Islet of Langerhans (tissue), 1 donor: ENCODE data around the gene RAD51C.
"Not testable (repeated sequence)": the region's sequence is repeated elsewhere in the genome, so short reads cannot be mapped to it uniquely, and the experiment has no call there.

Experiments
- FAIRE-seq: peaks from one replicate; lab custom pipeline; 2011; peaks lifted over from hg19 to GRCh38; lab: Jason Lieb, UNC

RAD51C gene

DNA sequence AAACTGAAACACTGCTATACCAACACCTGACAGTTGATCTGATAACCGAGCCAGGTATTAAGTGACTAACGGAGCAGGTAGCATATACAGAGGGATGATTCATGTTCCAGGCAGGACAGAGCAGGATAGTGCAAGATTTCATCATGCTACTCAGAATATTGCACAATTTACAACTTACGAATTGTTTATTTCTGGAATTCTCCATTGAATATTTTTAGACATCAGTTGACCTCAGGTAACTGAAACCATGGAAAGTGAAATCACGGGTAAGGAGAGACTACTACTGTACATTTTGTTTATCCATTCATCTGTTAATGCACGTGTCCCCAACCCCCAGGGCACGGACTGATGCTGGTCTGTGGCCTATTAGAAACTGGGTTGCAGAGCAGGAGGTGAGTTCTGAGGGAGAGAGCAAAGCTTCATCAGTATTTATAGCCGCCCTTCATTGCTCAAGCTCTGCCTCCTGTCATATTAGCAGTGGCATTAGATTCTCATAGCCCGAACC is 48.8 kb downstream of the RAD51C start:
- no peak for FAIRE-seq

DNA sequence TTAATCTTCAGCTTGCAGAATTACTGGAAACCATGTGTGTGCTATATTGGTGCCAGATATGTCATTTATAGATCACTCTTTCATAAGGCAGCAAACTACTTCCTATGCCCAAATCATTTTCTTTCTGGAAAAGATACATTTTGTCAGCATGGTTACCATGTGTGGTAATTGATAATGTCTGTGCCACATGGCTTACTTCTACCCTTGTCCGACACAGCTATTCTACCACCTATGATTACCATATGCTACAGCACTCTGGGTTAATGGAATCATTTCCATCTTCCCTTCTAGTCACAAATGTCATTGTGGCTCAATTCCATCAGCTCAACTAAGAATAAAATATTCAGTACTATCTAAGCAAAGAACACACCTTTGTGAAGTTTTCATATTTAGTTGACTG is 55.3 kb downstream of the RAD51C start:
- no peak for FAIRE-seq

DNA sequence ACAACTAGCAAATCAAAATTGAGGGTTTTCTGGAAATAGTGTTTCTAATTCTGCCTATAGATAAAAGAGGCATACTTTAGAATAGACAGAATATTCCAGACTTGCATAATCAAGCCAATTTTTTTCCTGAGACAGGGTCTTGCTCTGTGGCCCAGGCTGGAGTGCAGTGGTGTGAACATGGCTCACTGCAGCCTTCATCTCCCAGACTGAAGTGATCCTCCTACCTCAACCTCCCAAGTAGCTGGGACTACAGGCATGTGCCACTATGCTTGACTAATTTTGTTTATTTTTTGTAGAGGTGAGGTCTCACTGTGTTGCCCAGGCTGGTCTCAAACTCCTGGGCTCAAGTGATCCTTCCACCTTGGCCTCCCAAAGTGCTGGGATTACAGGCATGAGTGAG is 57.2 kb downstream of the RAD51C start:
- FAIRE-seq, result not testable (repeated sequence)

DNA sequence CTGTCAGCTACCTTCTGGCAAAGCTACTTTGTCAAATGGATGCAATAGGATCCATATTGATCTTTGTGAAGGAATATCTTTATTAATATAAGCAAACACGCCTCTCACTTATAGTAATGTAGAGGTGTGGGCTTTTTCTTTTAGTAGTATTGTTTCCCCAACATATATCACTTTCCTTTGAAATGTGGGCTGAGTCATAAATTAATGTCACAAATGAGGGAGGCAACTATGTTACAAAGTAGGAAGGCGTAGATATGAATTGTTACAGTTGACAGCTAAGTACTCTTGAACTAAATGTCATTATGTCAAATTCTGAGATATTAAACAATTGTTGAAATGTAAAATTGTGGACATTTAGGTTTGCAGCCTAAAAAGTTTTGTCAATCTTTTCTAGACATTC is 60.6 kb downstream of the RAD51C start:
- FAIRE-seq, result no peak

DNA sequence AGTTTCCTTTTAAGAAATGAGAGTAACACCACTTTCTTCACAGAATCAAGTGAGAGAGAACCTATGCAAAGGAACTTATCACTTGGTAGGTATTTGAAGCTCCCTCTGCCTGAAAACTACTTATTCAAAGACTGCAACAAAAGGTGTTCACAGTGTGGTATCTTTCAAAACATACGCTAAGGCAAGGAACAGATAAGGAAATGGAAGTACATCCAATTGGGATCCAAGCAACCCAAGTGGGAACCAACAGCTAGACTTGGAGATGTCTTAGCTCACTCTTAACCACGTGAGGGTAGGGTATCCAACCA is 62.8 kb downstream of the RAD51C start:
- FAIRE-seq, result no peak

DNA sequence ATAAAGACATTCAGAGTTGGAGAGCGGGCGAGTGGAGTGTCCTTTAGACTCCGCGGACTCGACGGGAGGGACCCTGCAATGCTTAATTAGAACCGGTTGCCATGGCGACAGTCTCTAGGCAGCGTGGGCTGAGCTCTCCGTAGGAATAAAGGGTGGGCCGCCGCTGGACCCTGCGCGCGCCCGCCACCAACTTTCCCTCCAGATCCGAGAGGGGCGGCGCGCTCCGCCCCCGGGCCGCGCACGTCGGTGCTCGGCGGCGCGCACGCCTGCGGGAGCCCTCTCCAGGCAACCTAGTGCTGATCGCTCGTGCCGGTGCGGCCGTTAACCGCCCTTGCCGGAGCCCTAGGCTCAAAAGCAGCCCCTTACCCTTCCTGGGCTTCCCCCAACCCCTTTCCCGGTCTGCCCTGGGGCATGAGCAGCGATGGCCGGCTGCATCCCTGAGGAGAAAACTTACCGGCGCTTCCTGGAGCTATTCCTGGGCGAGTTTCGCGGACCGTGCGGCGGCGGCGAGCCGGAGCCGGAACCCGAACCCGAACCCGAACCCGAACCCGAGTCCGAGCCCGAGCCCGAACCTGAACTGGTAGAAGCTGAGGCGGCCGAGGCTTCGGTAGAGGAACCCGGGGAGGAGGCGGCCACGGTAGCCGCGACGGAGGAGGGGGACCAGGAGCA is 63.3 kb downstream of the RAD51C start, which contains the start of gene PPM1E:
Gene PPM1E, plus strand, starts transcription at position 278 of the 669 bp plus-strand sequence.
- no peak for FAIRE-seq

DNA sequence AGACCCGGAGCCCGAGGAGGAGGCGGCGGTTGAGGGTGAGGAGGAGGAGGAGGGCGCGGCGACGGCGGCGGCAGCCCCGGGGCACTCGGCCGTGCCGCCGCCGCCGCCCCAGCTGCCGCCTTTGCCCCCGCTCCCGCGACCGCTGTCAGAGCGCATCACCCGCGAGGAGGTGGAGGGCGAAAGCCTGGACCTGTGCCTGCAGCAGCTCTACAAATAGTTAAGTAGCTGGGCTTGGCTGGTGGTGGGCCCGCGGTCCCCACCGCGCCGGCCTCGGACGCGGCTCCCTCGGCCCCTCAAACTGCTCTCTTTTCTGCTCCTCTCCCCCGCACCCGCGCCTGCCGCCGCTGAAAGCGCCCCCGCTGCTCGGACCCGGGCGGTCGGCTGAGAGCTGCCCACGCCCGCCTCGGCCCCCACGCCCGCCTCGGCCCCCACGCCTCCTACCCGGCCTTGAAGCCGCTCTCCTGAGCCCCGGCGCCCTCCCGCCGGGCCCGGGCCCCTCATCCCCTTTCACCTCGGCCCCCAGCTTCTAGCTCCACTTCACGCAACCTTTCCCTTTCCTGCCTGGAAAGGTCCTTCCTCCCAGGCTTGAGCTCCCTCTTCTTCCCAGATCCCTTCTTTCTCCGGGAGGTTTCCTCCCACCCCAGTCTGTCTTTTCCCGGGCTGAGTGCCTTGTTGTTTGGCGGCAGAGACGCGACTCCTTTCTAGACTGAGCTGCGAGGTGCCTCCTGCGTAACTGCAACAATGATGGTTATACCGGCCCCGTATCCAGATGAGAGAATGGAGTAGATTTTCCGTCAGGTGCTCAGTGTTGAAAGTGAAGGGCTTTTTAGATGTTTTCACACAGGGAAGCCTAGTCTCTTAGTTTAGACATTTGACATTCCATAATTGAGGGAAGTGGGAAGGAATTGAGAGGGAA is 64.1 kb downstream of the RAD51C start:
- FAIRE-seq, result no peak

DNA sequence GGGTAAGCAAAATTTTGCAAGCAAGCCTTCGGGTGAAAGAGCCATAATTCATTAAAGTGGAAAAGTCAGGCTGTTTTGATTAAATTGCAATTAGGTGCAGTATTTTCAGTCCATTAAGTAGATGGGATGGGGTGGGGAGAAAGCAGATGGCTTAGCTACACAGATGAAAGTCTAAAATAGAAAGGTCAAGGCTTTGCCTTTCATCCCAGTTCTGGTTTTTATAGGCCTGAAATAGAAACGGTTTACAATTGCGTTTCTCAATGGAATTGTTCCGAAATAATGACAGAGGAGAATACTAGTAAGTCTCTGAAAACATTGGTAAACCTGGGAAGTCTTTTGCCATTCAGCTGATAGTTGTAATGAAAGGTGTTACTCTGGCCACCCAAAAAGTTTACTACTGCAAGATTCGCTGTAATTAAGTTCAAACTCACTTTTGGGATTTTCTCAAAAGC is 64.8 kb downstream of the RAD51C start:
- FAIRE-seq, result peak; percentile 60

DNA sequence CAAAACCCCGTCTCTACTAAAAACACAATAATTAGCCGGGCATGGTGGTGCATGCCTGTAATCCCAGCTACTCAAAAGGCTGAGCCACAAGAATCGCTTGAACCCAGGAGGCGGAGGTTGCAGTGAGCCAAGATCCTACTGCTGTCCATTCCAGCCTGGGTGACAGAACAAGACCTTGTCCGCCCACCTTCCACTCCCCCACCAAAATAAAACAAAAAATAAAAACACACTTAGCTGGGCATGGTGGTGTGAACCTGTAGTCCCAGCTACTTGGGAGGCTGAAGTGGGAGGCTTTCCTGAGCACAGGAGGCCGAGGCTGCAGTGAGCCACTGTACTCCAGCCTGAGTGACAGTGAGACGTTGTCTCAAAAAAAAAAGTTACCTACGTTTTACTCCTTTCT is 66.5 kb downstream of the RAD51C start:
- no peak for FAIRE-seq

DNA sequence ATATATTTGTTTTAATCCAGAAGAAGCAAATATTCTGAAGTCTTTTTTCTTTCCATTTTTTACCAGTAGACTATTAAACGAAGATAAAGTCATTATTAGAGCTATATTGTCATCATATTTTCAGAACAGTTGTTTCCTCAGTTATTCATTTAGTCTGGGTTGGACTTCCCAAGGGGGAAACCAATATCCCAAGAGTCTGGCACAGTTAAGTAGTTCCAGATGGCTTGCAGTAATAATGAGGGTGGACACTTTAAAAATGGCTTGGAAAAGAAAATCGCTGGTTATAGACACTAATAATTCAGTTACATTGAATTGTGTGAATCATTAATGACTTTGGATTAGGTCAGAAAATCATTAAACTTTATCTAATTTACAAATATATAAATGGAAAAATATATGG is 67.1 kb downstream of the RAD51C start:
- no peak for FAIRE-seq

DNA sequence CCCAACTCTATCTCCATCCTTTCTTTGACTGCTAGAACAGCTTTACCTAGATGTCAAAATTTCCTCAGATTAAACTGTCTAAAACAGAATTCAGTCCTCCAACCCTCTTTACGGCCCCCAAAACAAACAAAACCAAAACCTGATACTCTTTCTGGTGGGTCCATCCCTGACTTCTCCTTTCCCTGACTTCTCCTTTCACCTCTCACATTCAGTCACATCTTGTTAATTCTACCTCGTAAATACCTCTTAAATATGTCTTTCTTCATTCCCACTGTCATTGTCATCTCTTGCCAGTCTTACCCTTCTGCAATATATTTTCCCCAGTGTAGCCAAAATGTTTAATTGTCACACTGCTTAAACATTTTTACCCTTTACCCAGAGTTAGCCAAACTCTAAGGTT is 67.8 kb downstream of the RAD51C start:
- no peak for FAIRE-seq

DNA sequence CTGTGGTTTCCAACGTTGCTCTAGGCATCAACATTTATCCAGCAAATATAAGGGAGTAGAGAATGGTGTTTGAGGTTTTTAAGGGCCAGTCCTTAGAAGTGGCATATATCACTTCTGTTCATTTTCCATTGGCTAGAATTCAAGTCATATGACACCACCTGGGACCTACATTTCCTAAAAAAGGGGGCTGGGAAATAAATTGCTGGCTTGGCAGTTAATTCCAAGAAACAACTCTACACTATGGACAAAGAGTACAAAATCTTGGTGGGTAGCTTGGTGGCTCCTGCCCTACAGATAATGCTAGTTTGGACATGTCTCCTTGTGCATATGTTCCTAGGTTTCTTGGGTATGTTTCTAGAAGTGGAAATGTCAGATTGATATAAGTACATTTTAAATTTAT is 70.9 kb downstream of the RAD51C start:
- no peak for FAIRE-seq

DNA sequence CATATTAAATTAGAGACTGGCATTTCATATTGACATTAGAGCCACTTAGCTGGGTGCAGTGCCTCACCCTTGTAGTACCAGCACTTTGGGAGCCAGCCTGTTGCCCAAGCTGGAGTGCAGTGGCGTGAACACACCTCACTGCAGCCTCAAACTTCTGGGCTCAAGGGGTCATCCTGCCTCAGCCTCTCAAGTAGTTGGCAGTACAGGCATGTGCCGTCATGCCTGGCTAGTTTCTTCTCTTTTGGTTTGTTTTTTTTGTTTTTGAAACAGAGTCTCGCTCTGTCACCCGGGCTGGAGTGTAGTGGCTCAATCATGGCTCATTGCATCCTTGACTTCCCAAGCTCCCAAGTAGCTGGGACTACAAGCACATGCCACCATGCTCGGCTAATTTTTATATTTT is 72.0 kb downstream of the RAD51C start:
- no peak for FAIRE-seq

DNA sequence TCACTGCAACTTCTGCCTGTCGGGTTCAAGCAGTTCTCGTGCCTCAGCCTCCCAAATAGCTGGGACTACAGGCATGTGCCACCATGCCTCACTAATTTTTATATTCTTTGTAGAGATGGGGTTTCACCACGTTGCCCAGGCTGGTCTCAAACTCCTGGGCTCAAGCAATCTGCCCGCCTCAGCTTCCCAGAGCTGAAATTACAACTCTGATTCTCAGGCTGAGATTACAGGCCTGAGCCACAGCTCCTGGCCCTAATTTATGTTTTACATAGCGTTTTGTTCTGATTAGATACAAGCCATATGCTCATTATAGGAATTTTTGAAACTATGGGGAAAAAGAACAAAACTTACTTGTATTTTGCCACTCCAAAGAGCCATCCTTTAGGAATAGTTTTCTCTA is 86.1 kb downstream of the RAD51C start:
- not testable (repeated sequence) for FAIRE-seq

DNA sequence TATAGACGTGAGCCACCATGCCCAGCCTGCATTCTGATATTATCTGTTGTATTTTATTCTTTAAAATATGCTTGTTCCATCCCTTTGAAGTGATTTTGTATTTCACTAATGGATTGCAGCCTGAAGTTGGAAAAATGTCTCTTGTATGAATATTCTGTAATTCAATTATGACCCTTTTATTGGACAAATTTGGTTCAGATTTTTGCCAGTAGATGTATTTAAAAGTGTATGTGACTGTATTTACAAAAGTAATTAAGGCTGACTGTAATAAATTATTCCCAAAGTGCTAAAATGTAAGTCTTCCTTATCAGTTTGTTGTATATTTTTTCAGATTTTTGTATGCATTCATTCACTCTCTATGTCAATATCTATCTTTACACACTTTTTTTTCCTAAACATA is 87.0 kb downstream of the RAD51C start:
- no peak for FAIRE-seq

DNA sequence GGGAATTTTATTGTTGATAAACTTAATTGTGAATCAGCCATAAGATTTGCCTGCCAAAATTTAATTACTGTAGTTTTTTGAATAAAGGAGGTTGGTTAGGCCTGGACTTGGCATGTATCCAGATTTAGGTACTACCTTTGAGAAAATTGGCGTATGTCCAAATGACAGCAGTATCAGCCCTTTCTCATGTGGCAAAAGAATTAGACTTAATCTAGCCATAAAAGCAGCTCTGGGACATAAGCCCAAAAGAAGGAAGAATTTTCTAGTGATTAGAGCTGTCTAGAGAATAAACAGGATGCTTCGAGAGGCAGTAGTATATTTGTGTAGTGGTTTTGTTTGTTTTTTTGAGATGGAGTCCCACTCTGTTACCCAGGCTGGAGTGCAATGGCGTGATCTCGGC is 91.0 kb downstream of the RAD51C start:
- no peak for FAIRE-seq

DNA sequence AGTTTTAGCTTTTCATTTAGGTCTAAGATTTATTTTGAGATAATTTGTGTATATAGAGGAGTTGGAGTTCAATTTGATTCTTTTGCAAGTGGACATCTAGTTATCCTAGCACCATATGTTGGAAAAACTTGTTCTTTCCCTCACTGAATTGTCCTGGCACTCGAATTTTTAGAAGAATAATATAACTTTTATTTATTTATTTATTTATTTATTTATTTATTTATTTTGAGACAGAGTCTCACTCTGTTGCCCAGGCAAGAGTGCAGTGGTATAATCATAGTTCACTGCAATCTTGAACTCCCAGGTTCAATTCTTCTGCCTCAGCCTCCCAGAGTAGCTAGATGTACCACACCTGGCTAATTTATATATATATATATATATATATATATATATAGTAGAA is 92.7 kb downstream of the RAD51C start:
- FAIRE-seq, result no peak
